A673 (cell line): ENCODE data around the gene TIMM10B. TPM values are rescaled to one million over a fixed set of nuclear protein-coding genes. Genes with fewer than 3 reads are reported as not detected.

ENCODE experiments used
- BruUV-seq: library from RNA; stranded (reverse); fragments of 400-500 nt; replicated peaks from 2 replicates; lab custom pipeline; 2021; lab: Mats Ljungman, UMichigan
- CTCF ChIA-PET: fragments of 300-600 bp; sonication (Branson Sonifier 250); formaldehyde crosslinking; loops from one replicate; lab custom pipeline; 2022; ENCODE audit warnings: antibody characterized with exemption; lab: Charles Lee
- POLR2A ChIA-PET: fragments of 300-600 bp; sonication (Branson Sonifier 250); formaldehyde crosslinking; loops from one replicate; lab custom pipeline; 2022; ENCODE audit warnings: antibody characterized with exemption; ENCODE audit not compliant: low non-redundant PET; lab: Charles Lee
- DNase-seq: peaks from one replicate; pipeline ENCODE4 v3.0.0-alpha.2; 2015; ENCODE audit warnings: low spot score
- H3K27ac ChIP-seq: fragments of 200-600 bp; sonication (generic); 2 replicates; pipeline ENCODE4 v1.5.1; 2016; ENCODE audit warnings: mixed run types, low read depth, mild to moderate bottlenecking, mixed read lengths, antibody characterized with exemption, low read length; ENCODE audit not compliant: poor library complexity, severe bottlenecking
- H3K27me3 ChIP-seq: fragments of 200-600 bp; sonication (generic); replicated peaks from 2 replicates; pipeline ENCODE4 v1.6.1; 2017; ENCODE audit warnings: mixed run types, low read depth, mild to moderate bottlenecking, mixed read lengths, antibody characterized with exemption, low read length; ENCODE audit not compliant: insufficient read depth, poor library complexity
- H3K36me3 ChIP-seq: fragments of 200-600 bp; sonication (generic); 2 replicates; pipeline ENCODE4 v1.6.1; 2016; ENCODE audit warnings: mixed run types, mild to moderate bottlenecking, mixed read lengths, antibody characterized with exemption, low read length; ENCODE audit not compliant: insufficient read depth, poor library complexity, severe bottlenecking
- H3K4me1 ChIP-seq: fragments of 200-600 bp; sonication (generic); 2 replicates; pipeline ENCODE4 v1.6.1; 2017; ENCODE audit warnings: mixed run types, mild to moderate bottlenecking, mixed read lengths, antibody characterized with exemption, low read length; ENCODE audit not compliant: insufficient read depth, poor library complexity, severe bottlenecking
- H3K4me3 ChIP-seq: fragments of 200-600 bp; sonication (generic); 2 replicates; pipeline ENCODE4 v1.5.1; 2016; ENCODE audit warnings: low read depth, mixed run types, mild to moderate bottlenecking, mixed read lengths, low read length; ENCODE audit not compliant: poor library complexity, severe bottlenecking
- H3K9me3 ChIP-seq: fragments of 200-600 bp; sonication (generic); 2 replicates; pipeline ENCODE4 v1.6.1; 2016; ENCODE audit warnings: mixed run types, low read depth, mild to moderate bottlenecking, mixed read lengths, antibody characterized with exemption, low read length; ENCODE audit not compliant: poor library complexity, severe bottlenecking
- EZH2 ChIP-seq: fragments of 200-600 bp; sonication (generic); IDR thresholded peaks from 2 replicates; pipeline ENCODE4 v1.6.1; 2017; ENCODE audit warnings: borderline replicate concordance, low read depth, mild to moderate bottlenecking, mixed read lengths, antibody characterized with exemption, low read length; ENCODE audit not compliant: poor library complexity, severe bottlenecking
- intact Hi-C: fragments of 100-400 bp; cut with micrococcal nuclease; formaldehyde crosslinking; loops from one replicate; pipeline ENCODE4 v1.10.0; 2022; ENCODE audit not compliant: unreplicated experiment
- total RNA-seq: library from RNA; stranded (reverse); gene quantifications from 2 replicates; pipeline ENCODE4 v1.2.3, GENCODE V29; 2021
- TF ChIP-seq, protein P1 (sequence below): fragments of 300-800, 200-600 bp; sonication (generic); conservative IDR thresholded peaks from 2 replicates; pipeline ENCODE4 v1.5.1; 2017; ENCODE audit warnings: low read depth, mild to moderate bottlenecking, antibody characterized with exemption, low read length, moderate library complexity, mixed read lengths

The TIMM10B gene
- total RNA-seq, 1 experiment from 2014 or later = 40.3 TPM

- Histone ChIP-seq H3K4me3 (no peak overlapping the region), H3K36me3 (peaks cover 6% of the 10 kb centered on the region), H3K4me1 (no peaks in the 10 kb centered on the region), H3K9me3 (no peaks in the 10 kb centered on the region), H3K27ac (no peak overlapping the region), H3K27me3 (no peaks in the 10 kb centered on the region)
- no peak for DNase-seq
- intact Hi-C loops = no loop called here
- POLR2A ChIA-PET = no interaction called here
- BruUV-seq = no TSS peak
- TF ChIP-seq, protein P1, sequence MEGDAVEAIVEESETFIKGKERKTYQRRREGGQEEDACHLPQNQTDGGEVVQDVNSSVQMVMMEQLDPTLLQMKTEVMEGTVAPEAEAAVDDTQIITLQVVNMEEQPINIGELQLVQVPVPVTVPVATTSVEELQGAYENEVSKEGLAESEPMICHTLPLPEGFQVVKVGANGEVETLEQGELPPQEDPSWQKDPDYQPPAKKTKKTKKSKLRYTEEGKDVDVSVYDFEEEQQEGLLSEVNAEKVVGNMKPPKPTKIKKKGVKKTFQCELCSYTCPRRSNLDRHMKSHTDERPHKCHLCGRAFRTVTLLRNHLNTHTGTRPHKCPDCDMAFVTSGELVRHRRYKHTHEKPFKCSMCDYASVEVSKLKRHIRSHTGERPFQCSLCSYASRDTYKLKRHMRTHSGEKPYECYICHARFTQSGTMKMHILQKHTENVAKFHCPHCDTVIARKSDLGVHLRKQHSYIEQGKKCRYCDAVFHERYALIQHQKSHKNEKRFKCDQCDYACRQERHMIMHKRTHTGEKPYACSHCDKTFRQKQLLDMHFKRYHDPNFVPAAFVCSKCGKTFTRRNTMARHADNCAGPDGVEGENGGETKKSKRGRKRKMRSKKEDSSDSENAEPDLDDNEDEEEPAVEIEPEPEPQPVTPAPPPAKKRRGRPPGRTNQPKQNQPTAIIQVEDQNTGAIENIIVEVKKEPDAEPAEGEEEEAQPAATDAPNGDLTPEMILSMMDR = no peak
- TF ChIP-seq EZH2 = no peak
- CTCF ChIA-PET = no interaction called here
These were observed 42.0 kb downstream of the TIMM10B start for GRCh38 chr11:6523253-6523652.

- Histone ChIP-seq H3K4me1 (no peaks in the 10 kb centered on the region), H3K36me3 (no peaks in the 10 kb centered on the region), H3K9me3 (no peaks in the 10 kb centered on the region), H3K4me3 (no peak overlapping the region), H3K27ac (no peak overlapping the region), H3K27me3 (no peaks in the 10 kb centered on the region)
- POLR2A ChIA-PET = interaction anchor here (0.6 kb wide), 1 partner anchor 145 kb away, joined by 3 read pairs; no protein-coding TSS in a partner anchor
- intact Hi-C loops = no loop called here
- DNase-seq = no peak
- BruUV-seq = no TSS peak
- TF ChIP-seq EZH2 = no peak
- TF ChIP-seq, protein P1 = no peak
- CTCF ChIA-PET = no interaction called here
These were observed 45.3 kb downstream of the TIMM10B start for GRCh38 chr11:6526411-6527135.

DNA sequence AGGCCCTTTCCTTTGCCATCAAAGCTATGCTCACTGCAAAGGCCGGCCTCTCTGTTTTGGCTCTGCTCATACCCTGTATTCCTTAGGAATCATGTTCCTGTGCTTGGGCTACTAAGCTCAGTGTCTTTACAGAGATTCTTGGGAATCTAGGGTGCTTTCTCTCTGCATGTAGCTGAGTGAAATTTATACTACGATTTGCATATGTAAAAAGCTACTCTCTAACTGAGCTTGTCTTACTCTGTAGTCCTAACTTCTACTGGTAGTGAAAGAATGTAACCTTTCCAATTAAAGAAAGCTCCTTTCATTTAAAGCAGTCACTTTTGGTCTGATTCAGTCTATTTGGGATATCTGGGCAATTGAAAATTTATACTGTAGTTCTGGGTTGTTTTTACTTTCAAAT is 48.0 kb downstream of the TIMM10B start:
- no TSS peak for BruUV-seq
- CTCF ChIA-PET = no interaction called here

More for the DNA sequence above, 48.0 kb downstream of the TIMM10B start:
- TF ChIP-seq EZH2 = no peak
- TF ChIP-seq, protein P1 = no peak
- Histone ChIP-seq H3K27me3 (no peaks in the 10 kb centered on the region), H3K4me1 (no peaks in the 10 kb centered on the region), H3K4me3 (no peak overlapping the region), H3K36me3 (no peaks in the 10 kb centered on the region), H3K9me3 (no peaks in the 10 kb centered on the region), H3K27ac (no peak overlapping the region)
- DNase-seq = no peak
- POLR2A ChIA-PET = no interaction called here
- intact Hi-C loops = no loop called here
